ENCODE measurements around the gene TMEM150A. TPM values are rescaled to one million over a fixed set of nuclear protein-coding genes. Genes with fewer than 3 reads are reported as not detected.
A peak's percentile ranks its signal among the peaks of the same experiment; 100 is the strongest.

The TMEM150A gene
- total RNA-seq, 1 experiment from 2014 or later: 19.3 TPM

DNA sequence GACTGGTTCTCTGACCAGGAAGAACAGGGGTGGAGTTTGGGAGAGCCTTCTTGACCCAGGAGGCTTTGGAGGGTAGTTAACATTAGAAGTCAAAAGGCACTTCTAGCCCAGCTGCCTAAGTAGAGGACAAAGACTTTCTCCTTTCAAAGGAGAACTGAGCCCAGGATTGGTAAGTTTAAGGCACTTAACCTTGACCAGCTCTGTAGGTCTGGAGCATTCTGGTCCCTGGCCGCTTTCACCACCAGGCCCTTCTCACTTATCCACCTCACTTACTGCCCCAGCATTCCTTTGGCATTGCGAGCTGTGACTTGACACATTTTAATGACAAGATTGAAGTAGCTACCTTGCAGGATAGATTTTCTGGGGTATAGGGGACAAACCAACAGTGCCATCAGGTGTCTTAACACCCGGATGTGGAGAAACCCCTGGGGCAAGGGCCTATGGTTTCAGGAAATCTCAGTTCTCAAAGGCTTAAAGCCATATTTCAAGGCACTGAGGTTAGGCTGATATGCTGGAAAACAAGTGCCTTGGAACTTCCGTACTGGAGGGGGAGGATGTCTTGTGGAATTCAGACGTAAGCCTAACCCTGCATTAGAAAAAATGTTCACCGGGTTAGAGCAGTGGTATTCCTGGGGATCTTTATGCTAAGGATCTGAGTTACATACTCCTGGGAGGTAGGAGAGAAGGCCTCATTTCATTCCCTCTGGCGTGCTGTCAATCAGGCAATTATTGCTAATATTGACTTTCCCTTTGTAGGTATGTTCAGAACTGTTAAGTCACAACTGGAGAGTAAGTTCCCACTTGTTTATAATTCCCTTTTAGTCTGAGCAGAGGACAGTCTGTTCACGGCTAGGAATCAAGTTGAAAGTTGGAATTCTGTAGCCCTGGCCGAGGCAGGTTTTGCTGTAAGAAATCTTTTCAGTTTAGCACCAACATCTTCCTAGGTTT lies 5.0 kb upstream of the TMEM150A start:
- H4K8ac ChIP-seq (replicated peaks; ENCODE audit: insufficient read length, low read depth, low read length): no peak overlapping the region
- no peak overlapping the region for H3K18ac ChIP-seq (ENCODE audit: insufficient read length, low read depth, low read length)
- no peak overlapping the region for H3K27ac ChIP-seq (ENCODE audit: insufficient read length, low read depth, low read length)
- no peak overlapping the region for H2BK20ac ChIP-seq (ENCODE audit: low read depth, low read length, poor library complexity, severe bottlenecking)
- WGBS (ENCODE audit: extremely low coverage, insufficient read length, low lambda C conversion rate): no CpG with 5 or more reads among the region's 9 CpGs
- Mint-ChIP-seq H3K36me3 (ENCODE audit: insufficient read depth in 1 of 3, low read depth in 3 of 3) (peaks cover 15 to 41% (median 26%) of the 10 kb centered on the region in 3 experiments; a peak in 6 of 7 replicates), H3K27me3 (ENCODE audit: low read depth) (no peaks in the 10 kb centered on the region), H3K27ac (peak overlapping the region; percentile 15 to 53 (median 23); a peak in 2 of 7 replicates), H3K4me1 (peaks cover 16 to 20% of the 10 kb centered on the region in 2 experiments), H3K9me3 (no peaks in the 10 kb centered on the region; a peak in 1 of 5 replicates), H3K4me3 (no peak overlapping the region)
- no peak overlapping the region for H3K14ac ChIP-seq (ENCODE audit: insufficient read depth, low read length)
- no peak overlapping the region for H4K5ac ChIP-seq (ENCODE audit: insufficient read length, low read depth, low read length)
- no peaks in the 10 kb centered on the region for H4K20me1 ChIP-seq (ENCODE audit: control insufficient read depth, insufficient read depth, insufficient read length)
- H3T11ph ChIP-seq (ENCODE audit: low read length): no peak overlapping the region
- H3K4me1 ChIP-seq (ENCODE audit: insufficient read depth, low read length): peaks cover 3% of the 10 kb centered on the region; the same call in 1 of the 2 replicates
- H3K9me3 ChIP-seq (ENCODE audit: control insufficient read depth, low read depth, low read length): no peaks in the 10 kb centered on the region
- H3K23me2 ChIP-seq (ENCODE audit: insufficient read length, low read depth, low read length, poor library complexity, severe bottlenecking): peaks cover 9% of the 10 kb centered on the region
- no peak overlapping the region for H3K4ac ChIP-seq (ENCODE audit: low read depth, low read length)
- no peak overlapping the region for H2BK12ac ChIP-seq (ENCODE audit: insufficient read length, low read depth, low read length)
- TF ChIP-seq, protein P1, sequence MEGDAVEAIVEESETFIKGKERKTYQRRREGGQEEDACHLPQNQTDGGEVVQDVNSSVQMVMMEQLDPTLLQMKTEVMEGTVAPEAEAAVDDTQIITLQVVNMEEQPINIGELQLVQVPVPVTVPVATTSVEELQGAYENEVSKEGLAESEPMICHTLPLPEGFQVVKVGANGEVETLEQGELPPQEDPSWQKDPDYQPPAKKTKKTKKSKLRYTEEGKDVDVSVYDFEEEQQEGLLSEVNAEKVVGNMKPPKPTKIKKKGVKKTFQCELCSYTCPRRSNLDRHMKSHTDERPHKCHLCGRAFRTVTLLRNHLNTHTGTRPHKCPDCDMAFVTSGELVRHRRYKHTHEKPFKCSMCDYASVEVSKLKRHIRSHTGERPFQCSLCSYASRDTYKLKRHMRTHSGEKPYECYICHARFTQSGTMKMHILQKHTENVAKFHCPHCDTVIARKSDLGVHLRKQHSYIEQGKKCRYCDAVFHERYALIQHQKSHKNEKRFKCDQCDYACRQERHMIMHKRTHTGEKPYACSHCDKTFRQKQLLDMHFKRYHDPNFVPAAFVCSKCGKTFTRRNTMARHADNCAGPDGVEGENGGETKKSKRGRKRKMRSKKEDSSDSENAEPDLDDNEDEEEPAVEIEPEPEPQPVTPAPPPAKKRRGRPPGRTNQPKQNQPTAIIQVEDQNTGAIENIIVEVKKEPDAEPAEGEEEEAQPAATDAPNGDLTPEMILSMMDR (conservative IDR thresholded peaks at IDR 0.05): no peak
- H2BK15ac ChIP-seq (ENCODE audit: low read depth, low read length): no peak overlapping the region
- H2BK120ac ChIP-seq (ENCODE audit: low read depth, low read length, poor library complexity, severe bottlenecking): no peak overlapping the region
- H3K23ac ChIP-seq (ENCODE audit: insufficient read length, low read depth, low read length): no peak overlapping the region
- no peak overlapping the region for H3K56ac ChIP-seq (ENCODE audit: insufficient read length, low read depth, low read length)
- no peak overlapping the region for H2AK5ac ChIP-seq (ENCODE audit: insufficient read length, low read length)
- no peak overlapping the region for H3K4me2 ChIP-seq (ENCODE audit: insufficient read depth, insufficient read length, low read length)
- no peak overlapping the region for H2AFZ ChIP-seq (ENCODE audit: low read length)
- no peaks in the 10 kb centered on the region for H3K79me1 ChIP-seq (ENCODE audit: insufficient read depth, low read depth, low read length, poor library complexity, severe bottlenecking)
- H3K79me2 ChIP-seq (ENCODE audit: insufficient read depth, low read length): peaks cover 3% of the 10 kb centered on the region; the same call in 1 of the 2 replicates
- no peak for DNase-seq
- H3K27me3 ChIP-seq (ENCODE audit: insufficient read depth, low read length): no peaks in the 10 kb centered on the region
- H2BK5ac ChIP-seq (ENCODE audit: insufficient read length, low read length): no peak overlapping the region
- no peak overlapping the region for H3K9ac ChIP-seq (ENCODE audit: extremely low read depth, insufficient read length, low read length)
- H4K91ac ChIP-seq (ENCODE audit: insufficient read length, low read depth, low read length): no peak overlapping the region

All from H9 (cell line).